GM19099 (cell line): ENCODE measurements around the gene MIER1.

ENCODE experiments used
- POLR2A ChIP-seq: IDR thresholded peaks from 3 replicates; pipeline ENCODE4 v1.6.1; 2011; ENCODE audit warnings: low read depth; ENCODE audit not compliant: insufficient read length; ENCODE audit errors: extremely low read depth

MIER1 gene

GRCh38 chr1:66924756-66925557 lies at the start of gene MIER1, which contains the start of gene DNAI4:
Gene MIER1 (plus strand): TSS chr1:66924990. CDS start chr1:66925029, 39 bp downstream.
Gene DNAI4 (minus strand): TSS chr1:66924856. CDS start chr1:66924831, 25 bp downstream.
- TF ChIP-seq POLR2A: peak; percentile 88

- TF ChIP-seq POLR2A: no peak
Observed at GRCh38 chr1:66876664-66877063, 48.1 kb upstream of the MIER1 start.

- no peak for TF ChIP-seq POLR2A
Observed at GRCh38 chr1:66889030-66889429, 35.8 kb upstream of the MIER1 start.

GRCh38 chr1:66890621-66891020 lies 34.2 kb upstream of the MIER1 start:
- no peak for TF ChIP-seq POLR2A

GRCh38 chr1:66893712-66894111 lies 31.1 kb upstream of the MIER1 start:
- TF ChIP-seq POLR2A: no peak

- TF ChIP-seq POLR2A: no peak
Observed at GRCh38 chr1:66916320-66916719, 8.5 kb upstream of the MIER1 start.

GRCh38 chr1:66917476-66917875 lies 7.3 kb upstream of the MIER1 start:
- no peak for TF ChIP-seq POLR2A

- no peak for TF ChIP-seq POLR2A
Observed at GRCh38 chr1:66919063-66919462, 5.7 kb upstream of the MIER1 start.

- no peak for TF ChIP-seq POLR2A
Observed at GRCh38 chr1:66919828-66920227, 5.0 kb upstream of the MIER1 start.

GRCh38 chr1:66920543-66920942 lies 4.2 kb upstream of the MIER1 start:
- TF ChIP-seq POLR2A: no peak

- TF ChIP-seq POLR2A: no peak
Observed at GRCh38 chr1:66925558-66925910, 744 bp downstream of the MIER1 start.

- no peak for TF ChIP-seq POLR2A
Observed at GRCh38 chr1:66925944-66926343, 1.2 kb downstream of the MIER1 start.

GRCh38 chr1:66927528-66927927 lies 2.7 kb downstream of the MIER1 start:
- no peak for TF ChIP-seq POLR2A

- no peak for TF ChIP-seq POLR2A
Observed at GRCh38 chr1:66929146-66929688, 4.4 kb downstream of the MIER1 start.

- TF ChIP-seq POLR2A: no peak
Observed at GRCh38 chr1:66929691-66929998, 4.9 kb downstream of the MIER1 start.

- TF ChIP-seq POLR2A: peak; percentile 74
Observed at GRCh38 chr1:66929999-66930822, 5.4 kb downstream of the MIER1 start.
